ENCODE data around the gene RNF175.
"Not testable (repeated sequence)": the region's sequence is repeated elsewhere in the genome, so short reads cannot be mapped to it uniquely, and the experiment has no call there.

RNF175 gene

GRCh38 chr4:153669838-153670237 lies 90.0 kb downstream of the RNF175 start:
- no peaks in the 10 kb centered on the region for H3K4me1 ChIP-seq (ENCODE audit: insufficient read depth, low read length, poor library complexity, severe bottlenecking)
- no peak overlapping the region for H3K4me3 ChIP-seq (ENCODE audit: low read length, poor library complexity, severe bottlenecking)
- H3K4me2 ChIP-seq (ENCODE audit: low read depth, low read length, poor library complexity, severe bottlenecking), result no peak overlapping the region
- no peaks in the 10 kb centered on the region for H3K79me2 ChIP-seq (ENCODE audit: insufficient read depth, low read length)
- peaks cover 1% of the 10 kb centered on the region; the same call in 1 of the 2 replicates for H3K9me3 ChIP-seq (ENCODE audit: insufficient read depth, low read depth, low read length)
- no peak overlapping the region for H2AFZ ChIP-seq (ENCODE audit: low read length)
- no peaks in the 10 kb centered on the region for H3K9me2 ChIP-seq (replicated peaks; ENCODE audit: low read depth, low read length)
- H3K36me3 ChIP-seq (ENCODE audit: insufficient read depth, low read length), result no peaks in the 10 kb centered on the region
- H4K20me1 ChIP-seq (ENCODE audit: insufficient read depth, low read length, poor library complexity, severe bottlenecking), result no peaks in the 10 kb centered on the region
- H3F3A ChIP-seq (ENCODE audit: low read depth), result no peaks in the 10 kb centered on the region
- H3K9ac ChIP-seq (ENCODE audit: low read depth, low read length, poor library complexity, severe bottlenecking), result no peak overlapping the region
- no peaks in the 10 kb centered on the region for H3K27me3 ChIP-seq (ENCODE audit: insufficient read depth, low read length, poor library complexity, severe bottlenecking)
- TF ChIP-seq EZH2phosphoT487 (IDR thresholded peaks at IDR 0.05; ENCODE audit: borderline replicate concordance) (no peak), CTCF (conservative IDR thresholded peaks at IDR 0.05; ENCODE audit: low read length) (no peak)

GRCh38 chr4:153668647-153669046 lies 91.2 kb downstream of the RNF175 start:
- Histone ChIP-seq H3F3A (ENCODE audit: low read depth) (no peaks in the 10 kb centered on the region), H2AFZ (ENCODE audit: low read length) (no peak overlapping the region), H3K9me2 (replicated peaks; ENCODE audit: low read depth, low read length) (no peaks in the 10 kb centered on the region), H3K4me1 (ENCODE audit: insufficient read depth, low read length, poor library complexity, severe bottlenecking) (no peaks in the 10 kb centered on the region), H3K27me3 (ENCODE audit: insufficient read depth, low read length, poor library complexity, severe bottlenecking) (no peaks in the 10 kb centered on the region), H3K4me3 (ENCODE audit: low read length, poor library complexity, severe bottlenecking) (no peak overlapping the region), H3K9ac (ENCODE audit: low read depth, low read length, poor library complexity, severe bottlenecking) (no peak overlapping the region), H3K4me2 (ENCODE audit: low read depth, low read length, poor library complexity, severe bottlenecking) (no peak overlapping the region), H3K79me2 (ENCODE audit: insufficient read depth, low read length) (no peaks in the 10 kb centered on the region), H4K20me1 (ENCODE audit: insufficient read depth, low read length, poor library complexity, severe bottlenecking) (no peaks in the 10 kb centered on the region), H3K36me3 (ENCODE audit: insufficient read depth, low read length) (no peaks in the 10 kb centered on the region), H3K9me3 (ENCODE audit: insufficient read depth, low read depth, low read length) (no peaks in the 10 kb centered on the region)
- TF ChIP-seq EZH2phosphoT487 (IDR thresholded peaks at IDR 0.05; ENCODE audit: borderline replicate concordance) (no peak), CTCF (conservative IDR thresholded peaks at IDR 0.05; ENCODE audit: low read length) (no peak)

GRCh38 chr4:153666505-153666904 lies 93.3 kb downstream of the RNF175 start:
- not testable (repeated sequence) for H3K9ac ChIP-seq (ENCODE audit: low read depth, low read length, poor library complexity, severe bottlenecking); H3K27me3 ChIP-seq (ENCODE audit: insufficient read depth, low read length, poor library complexity, severe bottlenecking); H3K4me3 ChIP-seq (ENCODE audit: low read length, poor library complexity, severe bottlenecking); H2AFZ ChIP-seq (ENCODE audit: low read length); H3K36me3 ChIP-seq (ENCODE audit: insufficient read depth, low read length); H4K20me1 ChIP-seq (ENCODE audit: insufficient read depth, low read length, poor library complexity, severe bottlenecking); H3K9me2 ChIP-seq (replicated peaks; ENCODE audit: low read depth, low read length); H3K79me2 ChIP-seq (ENCODE audit: insufficient read depth, low read length); H3K4me2 ChIP-seq (ENCODE audit: low read depth, low read length, poor library complexity, severe bottlenecking); H3F3A ChIP-seq (ENCODE audit: low read depth); H3K9me3 ChIP-seq (ENCODE audit: insufficient read depth, low read depth, low read length); H3K4me1 ChIP-seq (ENCODE audit: insufficient read depth, low read length, poor library complexity, severe bottlenecking)

GRCh38 chr4:153663667-153664066 lies 96.2 kb downstream of the RNF175 start:
- Histone ChIP-seq H4K20me1 (ENCODE audit: insufficient read depth, low read length, poor library complexity, severe bottlenecking) (no peaks in the 10 kb centered on the region), H3K27me3 (ENCODE audit: insufficient read depth, low read length, poor library complexity, severe bottlenecking) (no peaks in the 10 kb centered on the region), H3K4me2 (ENCODE audit: low read depth, low read length, poor library complexity, severe bottlenecking) (no peak overlapping the region), H3K4me3 (ENCODE audit: low read length, poor library complexity, severe bottlenecking) (no peak overlapping the region), H3K36me3 (ENCODE audit: insufficient read depth, low read length) (no peaks in the 10 kb centered on the region), H3K9me3 (ENCODE audit: insufficient read depth, low read depth, low read length) (no peaks in the 10 kb centered on the region), H3K4me1 (ENCODE audit: insufficient read depth, low read length, poor library complexity, severe bottlenecking) (no peaks in the 10 kb centered on the region), H3K9me2 (replicated peaks; ENCODE audit: low read depth, low read length) (no peaks in the 10 kb centered on the region), H3K79me2 (ENCODE audit: insufficient read depth, low read length) (no peaks in the 10 kb centered on the region), H3K9ac (ENCODE audit: low read depth, low read length, poor library complexity, severe bottlenecking) (no peak overlapping the region), H2AFZ (ENCODE audit: low read length) (no peak overlapping the region), H3F3A (ENCODE audit: low read depth) (no peaks in the 10 kb centered on the region)
- no peak for TF ChIP-seq CTCF (conservative IDR thresholded peaks at IDR 0.05; ENCODE audit: low read length)
- no peak for TF ChIP-seq EZH2phosphoT487 (IDR thresholded peaks at IDR 0.05; ENCODE audit: borderline replicate concordance)
